ENCODE data around the gene SSC5D.

- TF ChIP-seq SMC3 (conservative IDR thresholded peaks at IDR 0.05; ENCODE audit: insufficient read depth, low read depth, low read length) (no peak), CTCF (IDR thresholded peaks at IDR 0.05 in 2 of 3, conservative IDR thresholded peaks at IDR 0.05 in 1 of 3; ENCODE audit: insufficient read depth in 2 of 3, low read depth in 1 of 3, low read length in 3 of 3) (no peak), ATF3 (IDR thresholded peaks at IDR 0.05) (no peak), ATF3 (CRISPR knock-in tag; conservative IDR thresholded peaks at IDR 0.05) (no peak)
Observed at GRCh38 chr19:55493645-55494171, 5.5 kb downstream of the SSC5D start.
